Measurements from ENCODE around the gene SDHA. TPM values are rescaled to one million over a fixed set of nuclear protein-coding genes. Genes with fewer than 3 reads are reported as not detected.

The SDHA gene
- total and polyA plus RNA-seq, 2 of the 13 experiments (the other 11 are each of a cell fraction or from before 2014, with no cell fraction given), result 185 to 240 TPM

GRCh38 chr5:267716-268115 is 49.6 kb downstream of the SDHA start (continued):
- TF ChIP-seq FUBP1 (CRISPR knock-in tag; IDR thresholded peaks at IDR 0.05; ENCODE audit: borderline replicate concordance) (no peak), ZNF615 (CRISPR knock-in tag; IDR thresholded peaks at IDR 0.05; ENCODE audit: borderline replicate concordance) (no peak), GPN1 (CRISPR knock-in tag; IDR thresholded peaks at IDR 0.05; ENCODE audit: borderline replicate concordance) (no peak), ZNF382 (CRISPR knock-in tag; IDR thresholded peaks at IDR 0.05; ENCODE audit: borderline replicate concordance) (no peak), JUND (CRISPR knock-in tag; IDR thresholded peaks at IDR 0.05) (no peak), ARHGAP35 (CRISPR knock-in tag; IDR thresholded peaks at IDR 0.05; ENCODE audit: borderline replicate concordance) (no peak)

- Histone ChIP-seq H2AFZ (ENCODE audit: low read length) (no peak overlapping the region), H3K4me3 (replicated peaks in 1 of 3; ENCODE audit: insufficient read depth in 1 of 3, low read depth in 2 of 3, low read length in 3 of 3) (peak overlapping the region in 1 of 3 experiments; percentile 71; a peak in 1 of 6 replicates), H3K79me2 (ENCODE audit: insufficient read depth, low read length) (peaks cover 25% of the 10 kb centered on the region), H3K9me3 (ENCODE audit: low read length) (no peaks in the 10 kb centered on the region), H3K27me3 (ENCODE audit: control insufficient read depth in 1 of 2, insufficient read depth in 2 of 2, low read length in 2 of 2) (no peaks in the 10 kb centered on the region), H3K4me1 (ENCODE audit: insufficient read depth, low read length) (peaks cover 23% of the 10 kb centered on the region), H3K36me3 (replicated peaks in 1 of 2; ENCODE audit: control insufficient read depth in 1 of 2, insufficient read depth in 2 of 2, low read length in 2 of 2) (peaks cover 4 to 10% of the 10 kb centered on the region in 2 experiments; a peak in 4 of 5 replicates), H3K27ac (ENCODE audit: extremely low read length, insufficient read depth, low read length) (peak overlapping the region; percentile 66), H3K9ac (ENCODE audit: insufficient read depth, low read depth, low read length) (peak overlapping the region; percentile 51), H4K20me1 (ENCODE audit: insufficient read depth, low read length) (0 out of 2 replicates have a peak, but pooled peaks cover 8% of the 10 kb centered on the region), H3K4me2 (ENCODE audit: low read depth, low read length) (peak overlapping the region; percentile 72)
- no TSS peak for BruUV-seq (replicated peaks)
- intact Hi-C loops (cut with micrococcal nuclease; ENCODE audit: unreplicated experiment), result loop anchor here (5.0 kb wide), 1 partner anchor 53 kb away; the partner anchor contains the start of genes CCDC127 and SDHA
- FAIRE-seq, result no peak
- in situ Hi-C loops (cut with HindIII; ENCODE audit: extremely low pct_ligation_motif_present, low pct_unique_long_range_greater_than_20kb), result no loop called here
- WGBS (ENCODE audit: low lambda C conversion rate), result 91% methylated on average over 17 of the region's 17 CpGs
- ChIA-PET POLR2A (interaction anchor here (1.1 to 1.2 kb wide), 2 partner anchors 17 to 82 kb away, joined by 3 to 8 read pairs; no protein-coding TSS in a partner anchor), CTCF (ENCODE audit: low intra/inter-chr PET ratio, low total read pairs) (no interaction called here)
- no peak for ATAC-seq
- DNase-seq (ENCODE audit: low spot score), result no peak
- TF ChIP-seq ZNF510 (CRISPR knock-in tag; IDR thresholded peaks at IDR 0.05; ENCODE audit: low read depth), result no peak
- TF ChIP-seq ZNF775 (CRISPR knock-in tag; IDR thresholded peaks at IDR 0.05; ENCODE audit: borderline replicate concordance), result no peak
- 0 out of 2 replicates have a peak, but pooled peaks have one; percentile 10 for TF ChIP-seq ZNF317 (CRISPR knock-in tag; IDR thresholded peaks at IDR 0.05)
- no peak for TF ChIP-seq ATF2 (CRISPR knock-in tag; IDR thresholded peaks at IDR 0.05)
- 0 out of 2 replicates have a peak, but pooled peaks have one; percentile 16 for TF ChIP-seq SNAI1 (CRISPR knock-in tag; IDR thresholded peaks at IDR 0.05; ENCODE audit: borderline replicate concordance)
- TF ChIP-seq ATF4 (CRISPR knock-in tag; IDR thresholded peaks at IDR 0.05), result no peak
- no peak for TF ChIP-seq AKAP8 (CRISPR knock-in tag; IDR thresholded peaks at IDR 0.05)
- TF ChIP-seq ZNF138 (CRISPR knock-in tag; IDR thresholded peaks at IDR 0.05; ENCODE audit: low read depth), result no peak
- no peak for TF ChIP-seq HOXA9 (CRISPR knock-in tag; IDR thresholded peaks at IDR 0.05; ENCODE audit: borderline replicate concordance)
- no peak for TF ChIP-seq ZFP36L1 (CRISPR knock-in tag; IDR thresholded peaks at IDR 0.05)
- TF ChIP-seq MYC (CRISPR knock-in tag; IDR thresholded peaks at IDR 0.05; ENCODE audit: borderline replicate concordance), result no peak
- TF ChIP-seq SAP130 (CRISPR knock-in tag; IDR thresholded peaks at IDR 0.05; ENCODE audit: low read depth), result no peak
Observed at GRCh38 chr5:270340-270739, 52.2 kb downstream of the SDHA start.
